Body of pancreas (tissue), 4 donors: ENCODE results near the gene BCL2. TPM values are rescaled to one million over a fixed set of nuclear protein-coding genes. Genes with fewer than 3 reads are reported as not detected.

Experiments used
- ATAC-seq: fragments of 150-250 bp; one replicate; pipeline ENCODE4 v1.9.1; 2016
- DNase-seq, 4 donors: peaks; one replicate each; pipeline ENCODE4 v3.0.0-alpha.2; 2019
- H3K27ac ChIP-seq, 4 donors: fragments of 200-600 bp; sonication (generic); 1 replicate in 3 of 4; 2 replicates in 1 of 4; pipeline versions ENCODE4 v1.5.1 to v1.6.1; 2016 to 2019; ENCODE audit warnings: mild to moderate bottlenecking in 1 of 4, mixed read lengths in 1 of 4, moderate library complexity in 1 of 4
- H3K27me3 ChIP-seq, 2 donors: fragments of 200-600 bp; sonication (generic); one replicate each; pipeline ENCODE4 v1.6.0; 2016; ENCODE audit warnings: mild to moderate bottlenecking in 1 of 2
- H3K36me3 ChIP-seq, 2 donors: fragments of 200-600 bp; sonication (generic); replicated peaks in 1 of 2; 2 replicates each; pipeline ENCODE4 v1.5.1; 2016; ENCODE audit warnings: low read depth in 2 of 2; ENCODE audit not compliant: insufficient read depth in 1 of 2
- H3K4me1 ChIP-seq: fragments of 200-600 bp; sonication (generic); one replicate; pipeline ENCODE4 v1.6.0; 2016
- H3K4me3 ChIP-seq, 2 donors: fragments of 200-600 bp; sonication (generic); 1 replicate in 1 of 2; 2 replicates in 1 of 2; pipeline ENCODE4 v1.5.1; 2016 to 2019
- H3K9me3 ChIP-seq, 3 donors: fragments of 200-600 bp; sonication (generic); 1 replicate in 2 of 3; 2 replicates in 1 of 3; pipeline ENCODE4 v1.5.1; 2016
- CTCF ChIP-seq, 7 experiments: fragments of 450-650 bp in 4 of 7; fragments of 200-600 bp in 3 of 7; sonication (generic) in 3 of 7; IDR thresholded peaks; one replicate each; pipeline ENCODE4 v1.5.1; 2016 to 2019; ENCODE audit warnings: antibody characterized with exemption in 7 of 7
- POLR2A ChIP-seq, 3 donors: fragments of 450-650 bp; IDR thresholded peaks; one replicate each; pipeline ENCODE4 v1.6.1; 2016; ENCODE audit warnings: antibody characterized with exemption in 3 of 3, mild to moderate bottlenecking in 2 of 3
- WGBS, 2 donors: methylation state at CpG; one replicate each; pipeline ENCODE4 v1.1.5; 2017; 5-methylcytosine and 5-hydroxymethylcytosine counted together
- intact Hi-C: fragments of 100-400 bp; cut with DNase I; formaldehyde crosslinking; loops from one replicate; pipeline ENCODE4 v1.15.1; 2023
- total RNA-seq, 2 donors: library from RNA; depleted of rRNA; stranded (reverse); fragments of >200 nt; gene quantifications; one replicate each; pipeline ENCODE4 v1.1.0, GENCODE V29; 2016

BCL2 gene
- total RNA-seq, 2 donors from 2014 or later, result 10.1 to 18.5 TPM

GRCh38 chr18:63105636-63106316 lies 213.8 kb downstream of the BCL2 start:
- 86 to 97% methylated on average over 14 of the region's 14 CpGs for WGBS, 2 donors
- ATAC-seq, result no peak
- TF ChIP-seq CTCF (IDR thresholded peaks at IDR 0.05) (no peak), POLR2A (IDR thresholded peaks at IDR 0.05) (no peak)
- intact Hi-C loops, result no loop called here
- DNase-seq, result no peak
- Histone ChIP-seq H3K27ac (no peak overlapping the region), H3K27me3 (no peaks in the 10 kb centered on the region), H3K36me3 (no peaks in the 10 kb centered on the region), H3K4me1 (peaks cover 13% of the 10 kb centered on the region), H3K4me3 (no peak overlapping the region), H3K9me3 (no peaks in the 10 kb centered on the region)

- WGBS, 2 donors, result 90 to 94% methylated on average over 12 of the region's 12 CpGs
- ATAC-seq, result no peak
- TF ChIP-seq CTCF (IDR thresholded peaks at IDR 0.05) (no peak), POLR2A (IDR thresholded peaks at IDR 0.05) (no peak)
- Histone ChIP-seq H3K9me3 (no peaks in the 10 kb centered on the region), H3K27me3 (no peaks in the 10 kb centered on the region), H3K4me3 (no peak overlapping the region), H3K36me3 (no peaks in the 10 kb centered on the region), H3K27ac (no peak overlapping the region), H3K4me1 (peaks cover 22% of the 10 kb centered on the region)
- intact Hi-C loops, result no loop called here
- DNase-seq, result no peak
These were observed 214.7 kb downstream of the BCL2 start for GRCh38 chr18:63104868-63105267.

GRCh38 chr18:63102941-63103744 lies 216.4 kb downstream of the BCL2 start:
- intact Hi-C loops, result no loop called here
- no peak for ATAC-seq
- no peak overlapping the region for H3K4me3 ChIP-seq
- peaks cover 36% of the 10 kb centered on the region for H3K4me1 ChIP-seq
- WGBS, 2 donors, result 68 to 70% methylated on average over 7 of the region's 7 CpGs
- no peaks in the 10 kb centered on the region for H3K27me3 ChIP-seq
- no peak for TF ChIP-seq CTCF (IDR thresholded peaks at IDR 0.05)
- no peak for TF ChIP-seq POLR2A (IDR thresholded peaks at IDR 0.05)
- no peaks in the 10 kb centered on the region for H3K9me3 ChIP-seq
- DNase-seq, result no peak
- no peak overlapping the region for H3K27ac ChIP-seq
- H3K36me3 ChIP-seq, result no peaks in the 10 kb centered on the region

- Histone ChIP-seq H3K4me1 (peaks cover 36% of the 10 kb centered on the region), H3K36me3 (no peaks in the 10 kb centered on the region), H3K27me3 (no peaks in the 10 kb centered on the region), H3K4me3 (no peak overlapping the region), H3K9me3 (no peaks in the 10 kb centered on the region), H3K27ac (peak overlapping the region; percentile 40 to 78 (median 66))
- TF ChIP-seq CTCF (IDR thresholded peaks at IDR 0.05), result no peak
- no peak for TF ChIP-seq POLR2A (IDR thresholded peaks at IDR 0.05)
- no peak for ATAC-seq
- no peak for DNase-seq
- intact Hi-C loops, result no loop called here
- 79 to 92% methylated on average over 7 of the region's 7 CpGs for WGBS, 2 donors
These were observed 218.9 kb downstream of the BCL2 start for GRCh38 chr18:63100630-63101055.
